Measurements from ENCODE around the gene GUCY1B1.
A peak's percentile ranks its signal among the peaks of the same experiment; 100 is the strongest.

Gene GUCY1B1

GRCh38 chr4:155800685-155801343, 42.0 kb downstream of the GUCY1B1 start:
- TF ChIP-seq, protein P1, sequence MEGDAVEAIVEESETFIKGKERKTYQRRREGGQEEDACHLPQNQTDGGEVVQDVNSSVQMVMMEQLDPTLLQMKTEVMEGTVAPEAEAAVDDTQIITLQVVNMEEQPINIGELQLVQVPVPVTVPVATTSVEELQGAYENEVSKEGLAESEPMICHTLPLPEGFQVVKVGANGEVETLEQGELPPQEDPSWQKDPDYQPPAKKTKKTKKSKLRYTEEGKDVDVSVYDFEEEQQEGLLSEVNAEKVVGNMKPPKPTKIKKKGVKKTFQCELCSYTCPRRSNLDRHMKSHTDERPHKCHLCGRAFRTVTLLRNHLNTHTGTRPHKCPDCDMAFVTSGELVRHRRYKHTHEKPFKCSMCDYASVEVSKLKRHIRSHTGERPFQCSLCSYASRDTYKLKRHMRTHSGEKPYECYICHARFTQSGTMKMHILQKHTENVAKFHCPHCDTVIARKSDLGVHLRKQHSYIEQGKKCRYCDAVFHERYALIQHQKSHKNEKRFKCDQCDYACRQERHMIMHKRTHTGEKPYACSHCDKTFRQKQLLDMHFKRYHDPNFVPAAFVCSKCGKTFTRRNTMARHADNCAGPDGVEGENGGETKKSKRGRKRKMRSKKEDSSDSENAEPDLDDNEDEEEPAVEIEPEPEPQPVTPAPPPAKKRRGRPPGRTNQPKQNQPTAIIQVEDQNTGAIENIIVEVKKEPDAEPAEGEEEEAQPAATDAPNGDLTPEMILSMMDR (IDR thresholded peaks at IDR 0.05), result no peak

DNA sequence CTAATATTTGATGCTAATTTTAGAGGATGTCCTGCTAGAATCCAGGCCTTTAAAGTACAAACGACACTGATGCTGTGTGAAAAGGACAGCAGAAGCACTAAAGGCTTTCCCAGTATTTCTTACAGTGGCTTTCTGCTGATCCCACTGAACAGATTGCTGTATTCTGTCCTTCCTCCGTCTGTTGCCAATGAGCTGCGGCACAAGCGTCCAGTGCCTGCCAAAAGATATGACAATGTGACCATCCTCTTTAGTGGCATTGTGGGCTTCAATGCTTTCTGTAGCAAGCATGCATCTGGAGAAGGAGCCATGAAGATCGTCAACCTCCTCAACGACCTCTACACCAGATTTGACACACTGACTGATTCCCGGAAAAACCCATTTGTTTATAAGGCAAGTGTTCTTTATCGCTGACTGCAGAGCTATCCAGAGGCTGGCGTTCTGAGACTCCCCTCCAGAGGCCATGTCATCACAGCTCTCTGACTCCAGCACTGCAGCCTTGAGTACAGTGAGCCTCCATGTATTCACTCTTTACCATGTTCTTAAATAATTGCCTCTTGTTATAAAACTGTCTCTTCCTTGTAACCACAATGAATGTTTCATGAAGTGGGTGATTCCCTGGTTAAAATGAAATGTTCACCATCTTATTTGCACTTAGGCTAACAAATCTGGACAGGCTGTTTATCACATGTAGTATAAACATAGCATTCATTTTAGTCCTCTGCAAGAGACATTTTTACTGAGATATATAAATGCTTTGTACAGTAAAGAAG, 43.6 kb downstream of the GUCY1B1 start:
- TF ChIP-seq, protein P1 (IDR thresholded peaks at IDR 0.05), result no peak

- TF ChIP-seq, protein P1 (IDR thresholded peaks at IDR 0.05), result no peak
Observed at GRCh38 chr4:155805016-155805415, 46.2 kb downstream of the GUCY1B1 start.

DNA sequence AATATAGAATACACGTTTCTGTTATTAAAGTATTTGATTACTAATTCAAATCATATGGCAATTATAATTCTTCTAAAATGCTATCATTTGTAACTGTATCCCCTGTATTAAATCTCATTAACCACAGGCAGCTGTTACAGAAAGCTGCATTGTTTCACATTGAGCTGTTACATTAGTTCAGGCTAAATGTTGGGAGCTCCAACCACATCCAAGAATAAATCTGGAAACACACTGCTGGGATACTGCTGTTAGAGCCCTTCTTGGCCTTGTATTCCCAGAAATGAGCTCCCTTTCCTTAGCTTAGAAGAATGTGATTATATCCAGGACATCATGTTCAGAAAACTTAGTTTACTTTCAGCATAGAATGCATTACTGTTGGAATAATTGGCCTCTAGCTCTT, 48.2 kb downstream of the GUCY1B1 start:
- TF ChIP-seq, protein P1 (IDR thresholded peaks at IDR 0.05), result no peak

DNA sequence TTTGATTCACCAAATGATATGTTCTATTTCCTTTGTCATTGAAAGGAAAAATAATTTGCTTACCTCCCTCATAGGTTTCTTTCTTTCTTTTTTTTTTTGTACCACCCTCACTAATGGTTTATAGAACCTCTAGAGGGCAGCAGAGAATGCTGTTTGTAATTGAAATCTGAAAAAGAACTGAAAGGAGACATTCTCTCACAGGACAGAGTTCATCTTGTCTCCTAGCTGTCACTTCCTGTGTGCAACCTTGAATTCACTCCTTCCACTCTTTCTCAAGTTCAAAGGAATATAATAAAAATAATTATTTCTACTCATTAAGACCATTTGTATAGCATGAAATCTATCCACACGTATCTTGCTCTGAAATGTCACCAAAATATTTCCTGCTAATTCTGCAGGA, 51.0 kb downstream of the GUCY1B1 start:
- TF ChIP-seq, protein P1 (IDR thresholded peaks at IDR 0.05), result peak; percentile 63

DNA sequence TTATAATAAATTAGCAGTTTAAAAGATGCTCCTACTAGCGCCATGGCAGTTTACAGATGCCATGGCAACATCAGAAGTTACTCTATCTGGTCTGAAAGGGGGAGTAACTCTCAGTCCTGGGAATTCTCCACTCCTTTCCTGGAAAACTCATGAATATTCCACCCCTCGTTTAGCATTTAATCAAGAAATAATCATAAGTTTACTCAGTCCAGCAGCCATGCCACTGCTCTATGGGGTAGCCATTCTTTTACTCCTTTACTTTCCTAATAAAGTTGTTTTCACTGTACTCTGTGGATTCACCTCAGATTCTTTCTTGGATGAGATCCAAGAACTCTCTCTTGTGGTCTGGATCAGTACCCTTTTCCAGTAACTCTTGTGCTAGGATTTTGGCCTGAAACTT, 52.3 kb downstream of the GUCY1B1 start:
- TF ChIP-seq, protein P1 (IDR thresholded peaks at IDR 0.05), result no peak

DNA sequence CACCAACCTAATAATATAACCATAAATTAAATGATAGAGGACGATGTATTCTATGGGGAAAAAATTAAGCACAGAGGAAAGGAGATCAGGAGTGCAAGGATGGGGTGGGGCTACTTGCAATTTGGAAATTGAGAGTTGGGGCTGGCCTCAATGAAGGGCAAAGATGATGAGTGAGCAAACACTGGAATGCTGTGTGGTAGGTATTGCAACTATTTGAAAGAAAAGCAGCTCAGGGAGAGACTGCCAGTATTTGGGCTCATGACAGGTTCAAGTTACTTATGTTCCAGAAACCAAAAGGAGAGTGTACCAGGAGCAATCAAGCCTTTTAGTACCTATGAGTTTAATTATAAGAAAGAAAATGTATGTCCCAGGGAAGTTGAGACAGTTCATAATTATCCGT, 59.8 kb downstream of the GUCY1B1 start:
- TF ChIP-seq, protein P1 (IDR thresholded peaks at IDR 0.05), result no peak
